ENCODE data around the gene SCFD2. TPM values are rescaled to one million over a fixed set of nuclear protein-coding genes. Genes with fewer than 3 reads are reported as not detected.

The SCFD2 gene
- total RNA-seq, 1 experiment from 2014 or later, result 7.4 TPM

DNA sequence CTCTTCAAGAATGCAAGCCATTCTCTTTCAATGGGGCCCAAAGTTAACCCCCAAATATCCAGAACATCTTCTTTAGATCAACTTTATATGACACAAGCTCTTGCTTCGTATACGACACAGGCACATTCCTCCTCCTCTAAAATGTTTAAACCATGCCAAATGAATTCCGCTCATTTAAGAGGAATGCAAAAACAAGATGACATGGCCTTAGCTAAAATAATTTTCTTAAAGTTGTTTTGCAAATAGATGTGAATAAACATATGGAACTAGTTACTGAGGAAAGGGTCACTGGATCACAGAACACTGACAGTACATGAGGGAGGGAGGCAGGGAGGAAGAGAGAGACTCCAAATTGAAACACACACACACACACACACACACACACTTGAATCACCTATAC, 406.3 kb downstream of the SCFD2 start:
- H3K9me3 ChIP-seq (ENCODE audit: control insufficient read depth, insufficient read depth, low read depth, low read length), result no peaks in the 10 kb centered on the region
- H3K27ac ChIP-seq (ENCODE audit: low read length), result no peak overlapping the region
- CTCF ChIA-PET, result no interaction called here
- H3K36me3 ChIP-seq (ENCODE audit: control insufficient read depth, insufficient read depth, low read length), result no peaks in the 10 kb centered on the region
- no peak overlapping the region for H3K4me3 ChIP-seq (ENCODE audit: low read depth in 2 of 2, low read length in 2 of 2)
- no peaks in the 10 kb centered on the region for H3K27me3 ChIP-seq (ENCODE audit: control insufficient read depth, insufficient read depth, low read length)
- POLR2A ChIA-PET, result no interaction called here
- intact Hi-C loops (cut with micrococcal nuclease; ENCODE audit: unreplicated experiment), result no loop called here
- TF ChIP-seq, protein P1, sequence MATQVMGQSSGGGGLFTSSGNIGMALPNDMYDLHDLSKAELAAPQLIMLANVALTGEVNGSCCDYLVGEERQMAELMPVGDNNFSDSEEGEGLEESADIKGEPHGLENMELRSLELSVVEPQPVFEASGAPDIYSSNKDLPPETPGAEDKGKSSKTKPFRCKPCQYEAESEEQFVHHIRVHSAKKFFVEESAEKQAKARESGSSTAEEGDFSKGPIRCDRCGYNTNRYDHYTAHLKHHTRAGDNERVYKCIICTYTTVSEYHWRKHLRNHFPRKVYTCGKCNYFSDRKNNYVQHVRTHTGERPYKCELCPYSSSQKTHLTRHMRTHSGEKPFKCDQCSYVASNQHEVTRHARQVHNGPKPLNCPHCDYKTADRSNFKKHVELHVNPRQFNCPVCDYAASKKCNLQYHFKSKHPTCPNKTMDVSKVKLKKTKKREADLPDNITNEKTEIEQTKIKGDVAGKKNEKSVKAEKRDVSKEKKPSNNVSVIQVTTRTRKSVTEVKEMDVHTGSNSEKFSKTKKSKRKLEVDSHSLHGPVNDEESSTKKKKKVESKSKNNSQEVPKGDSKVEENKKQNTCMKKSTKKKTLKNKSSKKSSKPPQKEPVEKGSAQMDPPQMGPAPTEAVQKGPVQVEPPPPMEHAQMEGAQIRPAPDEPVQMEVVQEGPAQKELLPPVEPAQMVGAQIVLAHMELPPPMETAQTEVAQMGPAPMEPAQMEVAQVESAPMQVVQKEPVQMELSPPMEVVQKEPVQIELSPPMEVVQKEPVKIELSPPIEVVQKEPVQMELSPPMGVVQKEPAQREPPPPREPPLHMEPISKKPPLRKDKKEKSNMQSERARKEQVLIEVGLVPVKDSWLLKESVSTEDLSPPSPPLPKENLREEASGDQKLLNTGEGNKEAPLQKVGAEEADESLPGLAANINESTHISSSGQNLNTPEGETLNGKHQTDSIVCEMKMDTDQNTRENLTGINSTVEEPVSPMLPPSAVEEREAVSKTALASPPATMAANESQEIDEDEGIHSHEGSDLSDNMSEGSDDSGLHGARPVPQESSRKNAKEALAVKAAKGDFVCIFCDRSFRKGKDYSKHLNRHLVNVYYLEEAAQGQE (IDR thresholded peaks at IDR 0.05; ENCODE audit: insufficient read depth in 1 of 2, low read depth in 2 of 2, low read length in 1 of 2), result no peak
- BruUV-seq (replicated peaks), result no TSS peak
- H3K4me1 ChIP-seq (ENCODE audit: control insufficient read depth, insufficient read depth, low read length), result no peaks in the 10 kb centered on the region
- no peak for DNase-seq (ENCODE audit: low read depth, low spot score)
- ATAC-seq, result no peak
- in situ Hi-C loops (cut with HindIII; ENCODE audit: low pct_unique_long_range_greater_than_20kb, low sequenced_read_pairs), result no loop called here

DNA sequence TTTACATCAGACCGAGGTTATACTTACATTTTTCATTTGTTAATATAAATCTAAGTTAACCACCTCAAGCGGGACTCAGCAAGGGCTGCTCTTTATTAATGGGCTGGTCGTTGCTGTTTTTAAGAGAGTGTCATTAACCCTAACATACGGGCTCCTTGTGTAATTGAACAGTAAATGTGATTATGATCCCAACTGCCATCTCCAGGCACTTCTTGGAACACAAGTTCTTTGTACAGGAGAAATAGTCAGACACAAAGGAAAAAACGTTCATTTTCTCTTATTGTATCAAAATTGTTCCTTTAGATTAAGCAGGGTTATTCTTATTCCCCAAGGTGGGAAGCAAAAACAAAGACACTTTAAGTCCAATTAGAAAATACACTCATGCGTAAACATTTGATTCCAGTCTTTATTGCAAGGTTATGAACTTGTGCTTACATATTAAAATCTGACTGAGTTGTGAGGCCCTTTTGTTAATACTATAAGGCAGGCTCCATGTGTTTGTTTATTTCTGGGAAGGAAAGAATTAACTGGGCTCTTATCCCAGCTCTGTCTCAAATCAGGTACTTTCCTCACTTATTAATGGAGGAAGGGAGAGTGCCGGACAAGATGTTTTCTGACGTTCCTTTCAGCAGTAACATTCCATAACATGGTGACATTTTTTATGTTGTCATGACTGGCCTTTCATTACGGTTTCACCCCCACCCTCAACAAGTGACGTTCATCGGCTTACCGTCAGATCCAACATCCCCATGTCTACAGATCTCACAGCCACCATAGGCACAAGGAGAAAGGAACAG, 407.8 kb downstream of the SCFD2 start:
- Histone ChIP-seq H3K27ac (ENCODE audit: low read length) (no peak overlapping the region), H3K4me3 (ENCODE audit: low read depth in 2 of 2, low read length in 2 of 2) (no peak overlapping the region), H3K9me3 (ENCODE audit: control insufficient read depth, insufficient read depth, low read depth, low read length) (no peaks in the 10 kb centered on the region), H3K4me1 (ENCODE audit: control insufficient read depth, insufficient read depth, low read length) (no peaks in the 10 kb centered on the region), H3K36me3 (ENCODE audit: control insufficient read depth, insufficient read depth, low read length) (no peaks in the 10 kb centered on the region), H3K27me3 (ENCODE audit: control insufficient read depth, insufficient read depth, low read length) (no peaks in the 10 kb centered on the region)
- intact Hi-C loops (cut with micrococcal nuclease; ENCODE audit: unreplicated experiment), result no loop called here
- DNase-seq (ENCODE audit: low read depth, low spot score), result no peak
- CTCF ChIA-PET, result no interaction called here
- BruUV-seq (replicated peaks), result no TSS peak
- in situ Hi-C loops (cut with HindIII; ENCODE audit: low pct_unique_long_range_greater_than_20kb, low sequenced_read_pairs), result no loop called here
- POLR2A ChIA-PET, result no interaction called here
- TF ChIP-seq POLR2AphosphoS5 (IDR thresholded peaks at IDR 0.05; ENCODE audit: low read depth, low read length), result no peak
- TF ChIP-seq, protein P2, sequence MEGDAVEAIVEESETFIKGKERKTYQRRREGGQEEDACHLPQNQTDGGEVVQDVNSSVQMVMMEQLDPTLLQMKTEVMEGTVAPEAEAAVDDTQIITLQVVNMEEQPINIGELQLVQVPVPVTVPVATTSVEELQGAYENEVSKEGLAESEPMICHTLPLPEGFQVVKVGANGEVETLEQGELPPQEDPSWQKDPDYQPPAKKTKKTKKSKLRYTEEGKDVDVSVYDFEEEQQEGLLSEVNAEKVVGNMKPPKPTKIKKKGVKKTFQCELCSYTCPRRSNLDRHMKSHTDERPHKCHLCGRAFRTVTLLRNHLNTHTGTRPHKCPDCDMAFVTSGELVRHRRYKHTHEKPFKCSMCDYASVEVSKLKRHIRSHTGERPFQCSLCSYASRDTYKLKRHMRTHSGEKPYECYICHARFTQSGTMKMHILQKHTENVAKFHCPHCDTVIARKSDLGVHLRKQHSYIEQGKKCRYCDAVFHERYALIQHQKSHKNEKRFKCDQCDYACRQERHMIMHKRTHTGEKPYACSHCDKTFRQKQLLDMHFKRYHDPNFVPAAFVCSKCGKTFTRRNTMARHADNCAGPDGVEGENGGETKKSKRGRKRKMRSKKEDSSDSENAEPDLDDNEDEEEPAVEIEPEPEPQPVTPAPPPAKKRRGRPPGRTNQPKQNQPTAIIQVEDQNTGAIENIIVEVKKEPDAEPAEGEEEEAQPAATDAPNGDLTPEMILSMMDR (IDR thresholded peaks at IDR 0.05), result no peak
- TF ChIP-seq SIN3A (IDR thresholded peaks at IDR 0.05; ENCODE audit: borderline replicate concordance, insufficient read depth, low read depth, low read length), result no peak
- no peak for TF ChIP-seq TCF7L2 (IDR thresholded peaks at IDR 0.05; ENCODE audit: low read depth, low read length)
- TF ChIP-seq, protein P1 (IDR thresholded peaks at IDR 0.05; ENCODE audit: insufficient read depth in 1 of 2, low read depth in 2 of 2, low read length in 1 of 2), result no peak
- no peak for ATAC-seq
